NCI-H460 (cell line): ENCODE measurements around the gene MTHFD2. TPM values are rescaled to one million over a fixed set of nuclear protein-coding genes. Genes with fewer than 3 reads are reported as not detected.
"Not testable (repeated sequence)": the region's sequence is repeated elsewhere in the genome, so short reads cannot be mapped to it uniquely, and the experiment has no call there.

ENCODE experiments used
- DNase-seq: peaks from one replicate; pipeline ENCODE4 v3.0.0-alpha.2; 2016; ENCODE audit warnings: low read depth; ENCODE audit errors: extremely low read depth
- total RNA-seq: library from RNA; depleted of rRNA; stranded (reverse); fragments of >200 nt; shearing (Covaris generic); gene quantifications from 2 replicates; pipeline ENCODE4 v1.2.3, GENCODE V29; 2014

The MTHFD2 gene
- total RNA-seq, 1 experiment from 2014 or later: 898 TPM

DNA sequence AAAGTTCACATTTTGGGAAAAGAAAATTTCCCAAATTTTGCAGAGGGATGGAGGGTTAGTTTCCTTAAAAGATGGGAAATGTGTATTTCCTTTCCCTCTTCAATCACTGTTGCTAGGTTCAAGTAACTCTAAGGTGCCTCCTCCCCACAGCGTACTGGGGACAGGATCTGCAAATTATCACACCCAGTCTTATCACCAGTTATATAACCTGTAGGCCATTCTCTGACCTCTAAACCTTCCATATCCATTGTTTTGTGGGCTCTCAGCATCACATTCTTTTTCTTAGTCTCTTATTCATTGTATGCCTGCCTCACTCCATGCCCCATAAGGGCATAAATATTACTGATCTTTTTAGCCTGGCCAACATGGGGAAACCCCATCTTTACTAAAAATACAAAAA, 3.6 kb upstream of the MTHFD2 start:
- no peak for DNase-seq

- DNase-seq: no peak
These were observed 1.4 kb upstream of the MTHFD2 start for GRCh38 chr2:74197049-74197448.

DNA sequence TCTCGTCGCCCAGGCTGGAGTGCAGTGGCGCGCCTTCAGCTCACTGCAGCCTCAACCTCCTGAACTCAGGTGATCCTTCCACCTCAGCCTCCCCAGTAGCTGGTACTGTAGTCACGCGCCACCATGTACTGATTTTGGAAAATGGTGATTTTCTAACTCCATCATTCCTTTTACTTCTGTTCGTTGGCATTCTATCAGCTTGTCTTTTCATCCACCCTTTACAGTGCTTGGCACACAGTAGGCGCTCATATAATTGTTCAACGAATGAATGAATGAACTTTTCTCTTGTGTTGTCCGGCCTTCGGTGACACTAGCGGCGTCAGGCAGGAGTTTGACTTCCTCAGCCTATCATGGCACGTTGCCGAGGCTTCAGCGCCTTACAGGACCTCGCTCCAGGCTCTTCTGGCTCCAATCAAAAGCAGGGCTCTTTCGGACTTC, 373 bp upstream of the MTHFD2 start:
- DNase-seq: no peak

DNA sequence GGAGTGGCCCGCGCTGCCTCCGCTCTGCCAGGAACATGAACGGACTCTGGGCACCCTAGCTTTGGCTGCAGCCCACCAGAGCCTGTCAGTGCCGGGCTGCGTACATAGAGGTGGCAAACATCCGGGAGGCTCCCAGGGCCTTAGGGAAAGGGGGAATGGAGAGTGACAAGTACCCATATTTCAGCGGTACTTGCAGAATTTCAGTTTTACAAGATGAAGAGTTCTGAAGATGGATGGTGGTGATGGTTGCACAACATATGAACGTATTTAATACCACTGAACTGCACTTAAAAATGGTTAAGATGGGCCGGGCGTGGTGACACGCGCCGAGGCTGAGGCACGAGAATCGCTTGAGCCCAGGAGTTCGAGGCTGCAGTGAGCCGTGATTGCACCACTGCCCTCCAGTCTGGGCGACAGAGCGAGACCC, 873 bp downstream of the MTHFD2 start:
- no peak for DNase-seq

DNA sequence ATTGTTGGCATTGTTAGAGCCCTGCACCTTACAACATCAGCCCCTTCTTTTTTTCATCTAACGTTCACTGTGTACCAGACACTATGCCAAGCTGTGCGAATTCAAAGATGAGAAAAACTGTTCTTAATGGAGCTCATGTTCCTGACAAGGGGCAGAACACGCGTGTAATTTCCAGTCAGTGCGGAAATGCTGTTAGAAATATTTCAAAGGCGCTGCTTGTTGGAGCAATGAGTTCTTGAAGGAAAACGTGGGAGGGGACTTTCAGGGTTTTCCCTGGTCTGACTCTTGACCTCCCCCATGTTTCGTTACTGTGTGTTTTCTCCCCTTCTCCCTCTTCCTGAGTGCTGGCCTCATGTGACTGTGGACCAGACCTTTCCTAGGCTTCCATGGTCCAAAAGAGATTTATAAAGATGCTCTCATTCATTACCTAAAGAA, 1.5 kb downstream of the MTHFD2 start:
- DNase-seq: no peak

- DNase-seq: no peak
These were observed 2.8 kb downstream of the MTHFD2 start for GRCh38 chr2:74201196-74201595.

DNA sequence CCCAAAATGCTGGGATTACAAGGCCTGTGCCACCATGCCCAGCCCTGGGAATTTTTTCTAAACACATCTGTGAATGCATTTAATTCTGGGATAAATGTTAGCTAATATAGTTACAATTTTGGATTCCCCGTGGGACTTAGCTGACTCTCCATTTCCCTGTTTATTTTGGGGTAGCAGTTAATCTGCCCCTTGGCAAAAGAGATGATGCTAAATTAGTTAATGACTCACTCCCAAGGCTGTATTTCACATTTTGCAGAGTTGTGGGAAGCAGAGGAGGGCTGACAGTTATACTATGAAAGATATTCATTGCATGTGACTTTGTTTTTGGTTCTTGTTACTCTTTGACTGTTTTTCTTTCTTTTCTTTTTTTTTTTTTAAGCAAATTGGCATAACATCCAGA, 3.2 kb downstream of the MTHFD2 start:
- DNase-seq: no peak

DNA sequence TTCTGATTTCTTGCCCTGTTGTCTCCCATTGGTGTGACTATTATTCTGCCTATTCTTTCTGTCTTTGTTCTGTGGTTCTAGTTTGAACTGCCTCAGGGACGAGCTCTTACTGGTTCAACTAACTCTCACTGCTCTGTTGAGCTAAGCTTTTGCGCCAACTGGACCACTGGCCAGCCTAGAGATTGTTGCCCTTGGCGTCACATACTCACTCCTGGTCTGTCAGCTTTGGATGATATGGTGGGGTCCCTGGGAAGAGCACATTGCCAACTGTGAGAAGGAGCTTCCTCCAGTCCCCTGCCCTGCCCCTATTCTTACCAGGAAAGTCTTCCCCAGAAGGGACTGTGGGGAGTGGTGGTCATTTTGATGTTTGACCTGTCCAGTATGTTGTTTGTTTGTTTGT, 6.0 kb downstream of the MTHFD2 start:
- no peak for DNase-seq

GRCh38 chr2:74205113-74205512, 6.7 kb downstream of the MTHFD2 start:
- DNase-seq: no peak

- DNase-seq: no peak
These were observed 7.2 kb downstream of the MTHFD2 start for GRCh38 chr2:74205596-74205995.

- no peak for DNase-seq
These were observed 7.8 kb downstream of the MTHFD2 start for GRCh38 chr2:74206180-74206688.

DNA sequence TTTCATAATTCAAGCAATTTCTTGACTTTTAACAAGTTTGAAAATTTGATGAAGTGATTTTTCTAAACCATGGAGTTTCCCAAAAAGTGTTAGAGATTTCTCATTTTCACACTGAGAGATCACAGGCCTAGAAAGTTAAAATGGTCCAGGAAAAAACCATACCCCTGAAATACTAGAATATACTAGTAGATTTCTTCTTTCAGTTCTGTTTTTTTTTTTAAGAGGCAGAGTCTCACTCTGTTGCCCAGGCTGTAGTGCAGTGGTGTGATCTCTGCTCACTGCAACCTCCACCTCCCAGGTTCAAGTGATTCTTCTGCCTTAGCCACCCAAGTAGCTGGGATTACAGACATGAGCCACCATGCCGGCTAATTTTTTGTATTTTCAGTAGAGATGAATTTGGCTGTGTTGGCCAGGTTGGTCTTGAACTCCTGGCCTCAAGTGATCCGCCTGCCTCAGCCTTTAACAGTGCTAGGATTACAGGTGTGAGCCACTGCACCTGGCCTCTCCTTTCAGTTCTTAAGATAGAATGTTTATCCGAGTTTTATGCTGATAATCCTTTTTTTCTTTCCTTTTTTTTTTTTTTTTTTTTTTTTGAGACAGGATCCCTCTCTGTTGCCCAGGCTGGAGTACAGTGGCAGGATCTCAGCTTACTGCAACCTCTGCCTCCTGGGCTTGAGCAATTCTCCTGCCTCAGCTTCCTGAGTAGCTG, 14.4 kb downstream of the MTHFD2 start:
- DNase-seq: no peak

- not testable (repeated sequence) for DNase-seq
These were observed 17.4 kb downstream of the MTHFD2 start for GRCh38 chr2:74215771-74216170.

- no peak for DNase-seq
These were observed 18.2 kb downstream of the MTHFD2 start for GRCh38 chr2:74216642-74217041.

DNA sequence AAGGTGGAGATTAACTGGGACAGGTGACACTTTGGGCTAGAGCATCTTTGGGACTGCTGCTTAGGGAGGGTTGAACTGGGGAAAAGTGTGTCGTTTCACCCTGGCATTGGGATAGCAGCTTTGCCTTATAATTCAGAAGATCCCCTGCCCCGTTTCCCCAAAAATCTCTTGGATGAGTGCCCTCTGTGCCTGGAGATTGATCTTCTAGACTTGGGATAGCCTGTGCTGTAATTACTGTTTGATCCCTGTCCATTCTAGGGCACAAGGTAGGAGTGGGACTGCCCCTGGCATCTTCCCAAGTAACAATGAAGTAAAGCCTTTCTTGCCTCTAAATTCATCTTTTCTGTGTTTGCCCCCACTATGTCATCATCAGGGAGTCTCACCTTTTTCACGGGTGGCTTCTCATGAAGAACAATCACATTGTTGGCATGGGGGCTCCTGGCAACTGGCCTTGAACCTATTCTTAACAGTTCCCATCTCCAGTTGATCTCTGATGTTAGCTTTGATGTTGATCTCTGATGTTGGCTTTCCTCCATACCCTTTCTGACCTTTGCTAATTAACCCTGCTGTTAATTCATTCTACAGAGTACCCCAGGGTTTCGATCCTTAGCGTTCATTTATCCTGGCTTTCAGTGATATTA, 21.6 kb downstream of the MTHFD2 start:
- no peak for DNase-seq

GRCh38 chr2:74221091-74221490, 22.7 kb downstream of the MTHFD2 start:
- no peak for DNase-seq

- DNase-seq: no peak
These were observed 23.3 kb downstream of the MTHFD2 start for GRCh38 chr2:74221604-74222299.

GRCh38 chr2:74222300-74222650, 23.9 kb downstream of the MTHFD2 start:
- no peak for DNase-seq

- DNase-seq: no peak
These were observed 25.7 kb downstream of the MTHFD2 start for GRCh38 chr2:74223941-74224770.

DNA sequence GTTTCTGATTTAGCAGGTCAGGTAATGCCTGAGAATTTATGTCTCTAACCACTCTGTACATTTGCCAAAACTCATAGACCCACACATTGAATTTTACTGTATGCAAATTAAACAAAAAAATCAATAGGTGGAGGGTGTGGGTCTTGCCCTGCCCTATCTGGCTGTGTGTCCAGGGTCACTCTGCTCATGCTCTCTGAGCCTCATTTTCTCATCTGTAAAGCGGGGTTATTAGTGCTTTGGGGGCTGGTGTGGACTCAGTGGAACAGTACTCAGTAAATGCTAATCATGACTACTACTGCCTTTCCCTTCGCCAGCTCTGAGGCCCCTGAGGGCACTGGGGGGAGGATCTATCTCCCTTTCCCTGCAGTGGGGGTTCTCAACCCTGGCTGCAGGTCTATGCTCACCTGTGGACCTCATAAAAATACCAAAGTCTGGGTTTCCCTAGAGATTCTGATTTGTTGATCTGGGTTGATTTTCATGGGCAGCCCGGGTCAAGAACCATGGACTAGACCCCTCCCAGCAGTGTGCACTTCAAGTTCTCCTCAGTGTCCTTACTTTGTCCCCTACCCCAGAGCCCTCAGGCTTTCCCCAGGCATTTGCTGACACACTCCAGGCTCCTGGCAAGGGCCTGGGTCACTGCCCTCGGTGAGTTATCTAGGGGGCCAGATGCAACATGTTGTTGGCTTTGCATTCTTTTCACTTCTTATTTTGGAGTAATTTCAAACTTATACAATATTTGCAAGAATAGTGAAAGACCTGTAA, 27.5 kb downstream of the MTHFD2 start:
- DNase-seq: no peak
